Activated gamma-delta T cell treated with Interleukin-2 at 50 U/mL for 16 hours (primary cell): Measurements from ENCODE around the gene ABHD11.
"Not testable (repeated sequence)": the region's sequence is repeated elsewhere in the genome, so short reads cannot be mapped to it uniquely, and the experiment has no call there.

Experiments
- DNase-seq: peaks from one replicate; pipeline ENCODE4 v3.0.0-alpha.2; 2020

The ABHD11 gene

GRCh38 chr7:73742753-73743641, 4.4 kb upstream of the ABHD11 start:
- no peak for DNase-seq

- no peak for DNase-seq
These were observed 3.7 kb upstream of the ABHD11 start for GRCh38 chr7:73742338-73742752.

- DNase-seq, result no peak
These were observed 3.0 kb upstream of the ABHD11 start for GRCh38 chr7:73741600-73741999.

- no peak for DNase-seq
These were observed 2.2 kb upstream of the ABHD11 start for GRCh38 chr7:73740771-73741170.

- DNase-seq, result no peak
These were observed 1.6 kb upstream of the ABHD11 start for GRCh38 chr7:73740212-73740611.

GRCh38 chr7:73739387-73739767, 775 bp upstream of the ABHD11 start:
- no peak for DNase-seq

GRCh38 chr7:73738220-73738611, 386 bp downstream of the ABHD11 start:
- peak; percentile 57 for DNase-seq

- no peak for DNase-seq
These were observed 947 bp downstream of the ABHD11 start for GRCh38 chr7:73737491-73738219.

GRCh38 chr7:73736885-73737284, 1.7 kb downstream of the ABHD11 start:
- DNase-seq, result no peak

- DNase-seq, result no peak
These were observed 3.1 kb downstream of the ABHD11 start for GRCh38 chr7:73735528-73735905.

GRCh38 chr7:73734619-73735527, 3.7 kb downstream of the ABHD11 start:
- DNase-seq, result peak; percentile 82

- DNase-seq, result no peak
These were observed 6.2 kb downstream of the ABHD11 start for GRCh38 chr7:73732397-73732796.

- DNase-seq, result no peak
These were observed 8.1 kb downstream of the ABHD11 start for GRCh38 chr7:73730485-73730884.

GRCh38 chr7:73728551-73728950, 10.1 kb downstream of the ABHD11 start:
- no peak for DNase-seq

- no peak for DNase-seq
These were observed 10.7 kb downstream of the ABHD11 start for GRCh38 chr7:73727952-73728351.

- no peak for DNase-seq
These were observed 12.5 kb downstream of the ABHD11 start for GRCh38 chr7:73726083-73726466.

- no peak for DNase-seq
These were observed 14.8 kb downstream of the ABHD11 start for GRCh38 chr7:73723813-73724212.

GRCh38 chr7:73722785-73723184, 15.8 kb downstream of the ABHD11 start:
- no peak for DNase-seq

GRCh38 chr7:73722182-73722581, 16.4 kb downstream of the ABHD11 start:
- DNase-seq, result not testable (repeated sequence)

- DNase-seq, result no peak
These were observed 17.2 kb downstream of the ABHD11 start for GRCh38 chr7:73721377-73721817.

- not testable (repeated sequence) for DNase-seq
These were observed 18.2 kb downstream of the ABHD11 start for GRCh38 chr7:73720443-73720842.

- DNase-seq, result no peak
These were observed 18.8 kb downstream of the ABHD11 start for GRCh38 chr7:73719806-73720169.
